ENCODE data around the gene ENG. TPM values are rescaled to one million over a fixed set of nuclear protein-coding genes. Genes with fewer than 3 reads are reported as not detected.

The ENG gene
- total RNA-seq, 2 donors from 2014 or later, result 24.3 to 336 TPM

GRCh38 chr9:127808347-127809001 lies 46.0 kb downstream of the ENG start:
- Histone ChIP-seq H3K27ac (no peak overlapping the region), H3K9me3 (no peaks in the 10 kb centered on the region), H3K4me3 (no peak overlapping the region), H3K4me1 (replicated peaks) (peaks cover 11% of the 10 kb centered on the region), H3K27me3 (replicated peaks; ENCODE audit: insufficient read depth) (no peaks in the 10 kb centered on the region), H3K36me3 (peaks cover 6 to 17% of the 10 kb centered on the region in 2 donors)
- TF ChIP-seq POLR2AphosphoS5 (IDR thresholded peaks at IDR 0.05) (no peak), CTCF (IDR thresholded peaks at IDR 0.05) (no peak), POLR2A (IDR thresholded peaks at IDR 0.05) (no peak)
- WGBS, result 87% methylated on average over 5 of the region's 17 CpGs
- DNase-seq (ENCODE audit: low spot score), result no peak
- intact Hi-C loops (cut with DNase I), result no loop called here

GRCh38 chr9:127806871-127807270 lies 47.6 kb downstream of the ENG start:
- WGBS, result 93% methylated on average over 14 of the region's 14 CpGs
- Histone ChIP-seq H3K36me3 (peaks cover 0 to 5% of the 10 kb centered on the region in 2 donors), H3K4me3 (no peak overlapping the region), H3K4me1 (replicated peaks) (peaks cover 13% of the 10 kb centered on the region), H3K9me3 (no peaks in the 10 kb centered on the region), H3K27ac (no peak overlapping the region), H3K27me3 (replicated peaks; ENCODE audit: insufficient read depth) (no peaks in the 10 kb centered on the region)
- intact Hi-C loops (cut with DNase I), result no loop called here
- no peak for DNase-seq (ENCODE audit: low spot score)
- TF ChIP-seq POLR2A (IDR thresholded peaks at IDR 0.05), result no peak
- TF ChIP-seq CTCF (IDR thresholded peaks at IDR 0.05), result no peak
- no peak for TF ChIP-seq POLR2AphosphoS5 (IDR thresholded peaks at IDR 0.05)

- H3K4me3 ChIP-seq, result no peak overlapping the region
- no peaks in the 10 kb centered on the region for H3K9me3 ChIP-seq
- TF ChIP-seq POLR2AphosphoS5 (IDR thresholded peaks at IDR 0.05) (no peak), POLR2A (IDR thresholded peaks at IDR 0.05) (no peak), CTCF (IDR thresholded peaks at IDR 0.05) (peak in 1 of 4 experiments; percentile 20)
- peaks cover 0 to 5% of the 10 kb centered on the region in 2 donors for H3K36me3 ChIP-seq
- DNase-seq (ENCODE audit: low spot score), result no peak
- no peak overlapping the region for H3K27ac ChIP-seq
- WGBS, result 82% methylated on average over 8 of the region's 8 CpGs
- no peaks in the 10 kb centered on the region for H3K27me3 ChIP-seq (replicated peaks; ENCODE audit: insufficient read depth)
- peaks cover 16% of the 10 kb centered on the region for H3K4me1 ChIP-seq (replicated peaks)
- intact Hi-C loops (cut with DNase I), result no loop called here
Observed at GRCh38 chr9:127805620-127806019, 48.8 kb downstream of the ENG start.

- DNase-seq (ENCODE audit: low spot score), result no peak
- Histone ChIP-seq H3K36me3 (peaks cover 0 to 5% of the 10 kb centered on the region in 2 donors), H3K9me3 (no peaks in the 10 kb centered on the region), H3K4me1 (replicated peaks) (peaks cover 16% of the 10 kb centered on the region), H3K27me3 (replicated peaks; ENCODE audit: insufficient read depth) (no peaks in the 10 kb centered on the region), H3K4me3 (peak overlapping the region; percentile 63), H3K27ac (peak overlapping the region; percentile 92 to 93)
- 40% methylated on average over 18 of the region's 18 CpGs for WGBS
- no peak for TF ChIP-seq CTCF (IDR thresholded peaks at IDR 0.05)
- no peak for TF ChIP-seq POLR2AphosphoS5 (IDR thresholded peaks at IDR 0.05)
- TF ChIP-seq POLR2A (IDR thresholded peaks at IDR 0.05), result no peak
- intact Hi-C loops (cut with DNase I), result loop anchor here (5.0 kb wide), 1 partner anchor 114 kb away; the partner anchor contains the start of gene ST6GALNAC4
Observed at GRCh38 chr9:127803507-127804352, 50.7 kb downstream of the ENG start.
